ENCODE data around the gene CNKSR2. TPM values are rescaled to one million over a fixed set of nuclear protein-coding genes. Genes with fewer than 3 reads are reported as not detected.

Gene CNKSR2
- total and polyA plus RNA-seq, 2 experiments from 2014 or later, result 1.5 to 10.3 TPM

- no peaks in the 10 kb centered on the region for H3K9me2 ChIP-seq (replicated peaks; ENCODE audit: insufficient read depth)
- H2AFZ ChIP-seq, result no peak overlapping the region
- no peaks in the 10 kb centered on the region for H4K20me1 ChIP-seq (ENCODE audit: insufficient read depth, poor library complexity, severe bottlenecking)
- H3K4me3 ChIP-seq, result no peak overlapping the region
- WGBS (ENCODE audit: low lambda C conversion rate, missing lambda C conversion rate), result 62% methylated on average over 2 of the region's 2 CpGs
- no peaks in the 10 kb centered on the region for H3K27me3 ChIP-seq
- H3K79me2 ChIP-seq, result no peaks in the 10 kb centered on the region
- H3K4me2 ChIP-seq, result no peak overlapping the region
- TF ChIP-seq EZH2phosphoT487 (IDR thresholded peaks at IDR 0.05; ENCODE audit: low read depth, severe bottlenecking, unreplicated experiment), result no peak
- TF ChIP-seq CTCF (IDR thresholded peaks at IDR 0.05; ENCODE audit: poor library complexity), result no peak
- TF ChIP-seq EZH2 (IDR thresholded peaks at IDR 0.05; ENCODE audit: borderline replicate concordance), result no peak
- H3K9me3 ChIP-seq (ENCODE audit: low read depth), result no peaks in the 10 kb centered on the region
- no peak for DNase-seq (ENCODE audit: low spot score)
- no peaks in the 10 kb centered on the region for H3K36me3 ChIP-seq (replicated peaks; ENCODE audit: insufficient read depth, low read depth)
- no peak overlapping the region for H3K27ac ChIP-seq
- H3K4me1 ChIP-seq (ENCODE audit: insufficient read depth), result no peaks in the 10 kb centered on the region
Observed at GRCh38 chrX:21369613-21370012, 4.6 kb upstream of the CNKSR2 start.

GRCh38 chrX:21373001-21373400 lies 1.2 kb upstream of the CNKSR2 start:
- Histone ChIP-seq H3K9me2 (replicated peaks; ENCODE audit: insufficient read depth) (no peaks in the 10 kb centered on the region), H3K36me3 (replicated peaks; ENCODE audit: insufficient read depth, low read depth) (no peaks in the 10 kb centered on the region), H3K4me2 (peak overlapping the region; percentile 89), H2AFZ (no peak overlapping the region), H3K4me1 (ENCODE audit: insufficient read depth) (no peaks in the 10 kb centered on the region), H3K79me2 (no peaks in the 10 kb centered on the region), H3K27me3 (peaks cover 8% of the 10 kb centered on the region), H3K4me3 (no peak overlapping the region), H3K9me3 (ENCODE audit: low read depth) (no peaks in the 10 kb centered on the region), H4K20me1 (ENCODE audit: insufficient read depth, poor library complexity, severe bottlenecking) (no peaks in the 10 kb centered on the region), H3K27ac (no peak overlapping the region)
- 73% methylated on average over 7 of the region's 7 CpGs for WGBS (ENCODE audit: low lambda C conversion rate, missing lambda C conversion rate)
- TF ChIP-seq EZH2phosphoT487 (IDR thresholded peaks at IDR 0.05; ENCODE audit: low read depth, severe bottlenecking, unreplicated experiment), result no peak
- TF ChIP-seq CTCF (IDR thresholded peaks at IDR 0.05; ENCODE audit: poor library complexity), result no peak
- TF ChIP-seq EZH2 (IDR thresholded peaks at IDR 0.05; ENCODE audit: borderline replicate concordance), result no peak
- DNase-seq (ENCODE audit: low spot score), result no peak

GRCh38 chrX:21373637-21374162 lies 518 bp upstream of the CNKSR2 start:
- H2AFZ ChIP-seq, result peak overlapping the region; percentile 40
- WGBS (ENCODE audit: low lambda C conversion rate, missing lambda C conversion rate), result 30% methylated on average over 49 of the region's 50 CpGs
- no peak for TF ChIP-seq EZH2 (IDR thresholded peaks at IDR 0.05; ENCODE audit: borderline replicate concordance)
- TF ChIP-seq EZH2phosphoT487 (IDR thresholded peaks at IDR 0.05; ENCODE audit: low read depth, severe bottlenecking, unreplicated experiment), result no peak
- no peak for TF ChIP-seq CTCF (IDR thresholded peaks at IDR 0.05; ENCODE audit: poor library complexity)

More at GRCh38 chrX:21373637-21374162, 518 bp upstream of the CNKSR2 start:
- Histone ChIP-seq H3K27ac (no peak overlapping the region), H3K27me3 (peaks cover 8% of the 10 kb centered on the region), H4K20me1 (ENCODE audit: insufficient read depth, poor library complexity, severe bottlenecking) (no peaks in the 10 kb centered on the region), H3K4me3 (peak overlapping the region; percentile 14), H3K9me3 (ENCODE audit: low read depth) (no peaks in the 10 kb centered on the region), H3K9me2 (replicated peaks; ENCODE audit: insufficient read depth) (no peaks in the 10 kb centered on the region), H3K4me2 (peak overlapping the region; percentile 89), H3K36me3 (replicated peaks; ENCODE audit: insufficient read depth, low read depth) (no peaks in the 10 kb centered on the region), H3K4me1 (ENCODE audit: insufficient read depth) (no peaks in the 10 kb centered on the region), H3K79me2 (no peaks in the 10 kb centered on the region)
- no peak for DNase-seq (ENCODE audit: low spot score)

Measured in hepatocyte (in vitro differentiated cells).